Keratinocyte (primary cell): Measurements from ENCODE around the gene HECTD4. TPM values are rescaled to one million over a fixed set of nuclear protein-coding genes. Genes with fewer than 3 reads are reported as not detected.

Source experiments
- DNase-seq: peaks from one replicate; pipeline ENCODE4 v3.0.0-alpha.2; 2011; ENCODE audit warnings: low read depth, missing footprints, low spot score
- FAIRE-seq: peaks from 2 replicates; lab custom pipeline; 2011; peaks lifted over from hg19 to GRCh38; lab: Jason Lieb, UNC
- H2AFZ ChIP-seq: 2 replicates; pipeline ENCODE4 v1.6.0; 2012; ENCODE audit warnings: low read length, control low read depth, inconsistent platforms; ENCODE audit not compliant: control insufficient read depth
- H3K27ac ChIP-seq: 2 replicates; pipeline ENCODE4 v1.5.1; 2011; ENCODE audit warnings: low read length; ENCODE audit not compliant: control insufficient read depth, insufficient read depth
- H3K27me3 ChIP-seq: 3 replicates; pipeline ENCODE4 v1.6.0; 2011; ENCODE audit warnings: low read length; ENCODE audit not compliant: control insufficient read depth, insufficient read depth; ENCODE audit errors: extremely low read depth
- H3K36me3 ChIP-seq, 2 experiments: 2 replicates in 1 of 2; 3 replicates in 1 of 2; pipeline ENCODE4 v1.5.1; 2011; ENCODE audit warnings: low read length in 2 of 2, mild to moderate bottlenecking in 1 of 2; ENCODE audit not compliant: control insufficient read depth in 2 of 2, insufficient read depth in 2 of 2; ENCODE audit errors: extremely low read depth in 1 of 2
- H3K4me1 ChIP-seq: 3 replicates; pipeline ENCODE4 v1.5.1; 2011; ENCODE audit warnings: low read length; ENCODE audit not compliant: control insufficient read depth, insufficient read depth; ENCODE audit errors: extremely low read depth
- H3K4me2 ChIP-seq: 3 replicates; pipeline ENCODE4 v1.6.0; 2011; ENCODE audit warnings: low read depth, low read length; ENCODE audit not compliant: control insufficient read depth, insufficient read depth; ENCODE audit errors: extremely low read depth
- H3K4me3 ChIP-seq, 3 experiments: fragments of 200-600 bp in 1 of 3; sonication (generic) in 1 of 3; 2 replicates in 2 of 3; 3 replicates in 1 of 3; pipeline ENCODE4 v1.5.1; 2011 to 2016; ENCODE audit warnings: low read length in 3 of 3, mild to moderate bottlenecking in 3 of 3, control low read depth in 2 of 3, inconsistent platforms in 1 of 3, low read depth in 1 of 3, mixed read lengths in 1 of 3, mixed run types in 1 of 3, moderate library complexity in 1 of 3; ENCODE audit not compliant: control insufficient read depth in 2 of 3, insufficient read depth in 2 of 3; ENCODE audit errors: extremely low read depth in 1 of 3
- H3K79me2 ChIP-seq: 2 replicates; pipeline ENCODE4 v1.6.0; 2012; ENCODE audit warnings: low read length; ENCODE audit not compliant: control insufficient read depth, insufficient read depth
- H3K9ac ChIP-seq: 3 replicates; pipeline ENCODE4 v1.6.0; 2011; ENCODE audit warnings: low read length; ENCODE audit not compliant: control insufficient read depth, insufficient read depth; ENCODE audit errors: extremely low read depth
- H3K9me1 ChIP-seq: 3 replicates; pipeline ENCODE4 v1.6.0; 2011; ENCODE audit warnings: low read length; ENCODE audit not compliant: control insufficient read depth, insufficient read depth; ENCODE audit errors: extremely low read depth
- H3K9me3 ChIP-seq: 2 replicates; pipeline ENCODE4 v1.5.1; 2012; ENCODE audit warnings: low read depth, low read length; ENCODE audit not compliant: control insufficient read depth
- H4K20me1 ChIP-seq: 3 replicates; pipeline ENCODE4 v1.6.0; 2011; ENCODE audit warnings: low read length; ENCODE audit not compliant: control insufficient read depth, insufficient read depth; ENCODE audit errors: extremely low read depth
- EZH2 ChIP-seq: IDR thresholded peaks from one replicate; pipeline ENCODE4 v1.6.1; 2012; ENCODE audit warnings: inconsistent platforms, mild to moderate bottlenecking, low read length, moderate library complexity
- dilution Hi-C: fragments of 300-500 bp; cut with MboI; formaldehyde crosslinking; loops from one replicate; pipeline ENCODE4 v1.7.0; 2020; ENCODE audit warnings: low sequenced_read_pairs; ENCODE audit not compliant: extremely low pct_ligation_motif_present
- polyA plus RNA-seq, 5 experiments: library from polyadenylated mRNA; depleted of rRNA in 3 of 5; stranded (reverse) in 3 of 5; stranded (forward) in 1 of 5; unstranded in 1 of 5; fragments of >200 nt; gene quantifications; 1 replicate in 1 of 5; 2 replicates in 3 of 5; 3 replicates in 1 of 5; pipeline versions ENCODE4 v1.2.1 to v1.2.3, GENCODE V29; 2011 to 2012; ENCODE audit warnings: missing spikeins in 2 of 5, low read depth in 1 of 5, low replicate concordance in 1 of 5
- TF ChIP-seq, protein P1 (sequence below), 3 experiments: IDR thresholded peaks in 1 of 3; conservative IDR thresholded peaks in 1 of 3; optimal IDR thresholded peaks in 1 of 3; 2 replicates in 2 of 3; 3 replicates in 1 of 3; pipeline versions ENCODE3 to v1.5.1; 2011; ENCODE audit warnings: low read length in 3 of 3, mild to moderate bottlenecking in 3 of 3, moderate library complexity in 2 of 3, control low read depth in 1 of 3, inconsistent platforms in 1 of 3; ENCODE audit not compliant: insufficient read depth in 2 of 3; ENCODE audit errors: extremely low read depth in 1 of 3

The HECTD4 gene
- polyA plus RNA-seq, 1 donor (not counting 4 experiments of a cell fraction or from before 2014, with no cell fraction given), result 7.5 TPM

DNA sequence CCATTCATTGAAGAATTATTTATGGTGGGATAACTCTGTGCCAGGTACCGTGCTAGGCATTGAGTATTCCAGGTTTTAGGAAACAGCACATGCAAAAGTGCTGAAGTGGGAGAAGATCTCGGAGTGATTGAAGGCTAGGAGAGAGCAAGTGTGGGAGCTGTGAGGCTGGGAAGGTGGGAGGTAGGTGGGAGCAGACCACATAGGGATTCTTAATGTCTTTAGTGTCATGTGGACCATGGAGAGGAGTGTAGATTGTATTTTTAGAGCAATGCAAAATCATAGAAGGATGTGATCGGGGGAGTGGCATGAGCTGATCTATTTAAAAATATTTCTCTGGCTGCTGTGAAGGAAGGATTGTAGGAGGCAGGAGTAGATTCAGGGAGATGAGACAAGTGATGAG lies 41.9 kb upstream of the HECTD4 start:
- FAIRE-seq, result no peak
- peaks cover 94% of the 10 kb centered on the region for H3K79me2 ChIP-seq
- dilution Hi-C loops, result no loop called here
- peaks cover 0 to 4% of the 10 kb centered on the region in 2 experiments for H3K36me3 ChIP-seq
- DNase-seq, result no peak
- no peak overlapping the region for H2AFZ ChIP-seq
- H3K27me3 ChIP-seq, result no peaks in the 10 kb centered on the region
- H4K20me1 ChIP-seq, result peaks cover 5% of the 10 kb centered on the region
- no peak overlapping the region for H3K27ac ChIP-seq
- TF ChIP-seq EZH2, result no peak
- TF ChIP-seq, protein P1, sequence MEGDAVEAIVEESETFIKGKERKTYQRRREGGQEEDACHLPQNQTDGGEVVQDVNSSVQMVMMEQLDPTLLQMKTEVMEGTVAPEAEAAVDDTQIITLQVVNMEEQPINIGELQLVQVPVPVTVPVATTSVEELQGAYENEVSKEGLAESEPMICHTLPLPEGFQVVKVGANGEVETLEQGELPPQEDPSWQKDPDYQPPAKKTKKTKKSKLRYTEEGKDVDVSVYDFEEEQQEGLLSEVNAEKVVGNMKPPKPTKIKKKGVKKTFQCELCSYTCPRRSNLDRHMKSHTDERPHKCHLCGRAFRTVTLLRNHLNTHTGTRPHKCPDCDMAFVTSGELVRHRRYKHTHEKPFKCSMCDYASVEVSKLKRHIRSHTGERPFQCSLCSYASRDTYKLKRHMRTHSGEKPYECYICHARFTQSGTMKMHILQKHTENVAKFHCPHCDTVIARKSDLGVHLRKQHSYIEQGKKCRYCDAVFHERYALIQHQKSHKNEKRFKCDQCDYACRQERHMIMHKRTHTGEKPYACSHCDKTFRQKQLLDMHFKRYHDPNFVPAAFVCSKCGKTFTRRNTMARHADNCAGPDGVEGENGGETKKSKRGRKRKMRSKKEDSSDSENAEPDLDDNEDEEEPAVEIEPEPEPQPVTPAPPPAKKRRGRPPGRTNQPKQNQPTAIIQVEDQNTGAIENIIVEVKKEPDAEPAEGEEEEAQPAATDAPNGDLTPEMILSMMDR (optimal IDR thresholded peaks at IDR 0.05 in 1 of 3, IDR thresholded peaks at IDR 0.05 in 1 of 3, conservative IDR thresholded peaks at IDR 0.05 in 1 of 3; ENCODE audit: extremely low read depth in 1 of 3, insufficient read depth in 2 of 3, low read length in 3 of 3), result no peak
- no peak overlapping the region for H3K9ac ChIP-seq
- no peak overlapping the region for H3K4me2 ChIP-seq
- no peaks in the 10 kb centered on the region for H3K9me1 ChIP-seq
- no peak overlapping the region for H3K4me3 ChIP-seq
- no peaks in the 10 kb centered on the region for H3K9me3 ChIP-seq
- H3K4me1 ChIP-seq, result peaks cover 10% of the 10 kb centered on the region

DNA sequence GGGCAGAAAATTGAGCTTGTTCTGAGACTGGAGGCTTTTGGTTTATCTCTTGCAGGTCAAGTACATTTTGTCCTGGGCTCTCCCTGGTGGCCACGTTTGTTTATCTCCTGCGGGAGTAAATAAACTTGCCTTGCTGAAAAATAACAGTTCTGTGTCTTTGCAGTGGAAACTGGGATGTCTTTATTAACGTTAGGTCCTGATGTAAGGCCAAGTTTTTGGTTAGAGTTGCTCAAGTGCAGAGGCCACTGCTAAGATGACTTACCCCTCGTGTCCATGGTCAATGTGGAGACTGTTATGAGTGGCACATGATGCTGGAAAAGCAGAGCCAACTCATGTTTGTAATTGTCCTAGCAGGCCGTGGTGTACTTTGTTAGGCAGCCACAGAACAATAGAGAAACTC lies 40.3 kb upstream of the HECTD4 start:
- TF ChIP-seq, protein P1 (optimal IDR thresholded peaks at IDR 0.05 in 1 of 3, IDR thresholded peaks at IDR 0.05 in 1 of 3, conservative IDR thresholded peaks at IDR 0.05 in 1 of 3; ENCODE audit: extremely low read depth in 1 of 3, insufficient read depth in 2 of 3, low read length in 3 of 3), result no peak
- TF ChIP-seq EZH2, result no peak
- H3K4me1 ChIP-seq, result peaks cover 10% of the 10 kb centered on the region
- no peak for FAIRE-seq

More for the DNA sequence above, 40.3 kb upstream of the HECTD4 start:
- H3K4me3 ChIP-seq, result no peak overlapping the region
- peaks cover 0 to 4% of the 10 kb centered on the region in 2 experiments for H3K36me3 ChIP-seq
- peaks cover 82% of the 10 kb centered on the region for H3K79me2 ChIP-seq
- dilution Hi-C loops, result no loop called here
- H3K9me1 ChIP-seq, result no peaks in the 10 kb centered on the region
- H3K4me2 ChIP-seq, result no peak overlapping the region
- no peak overlapping the region for H3K27ac ChIP-seq
- H3K27me3 ChIP-seq, result no peaks in the 10 kb centered on the region
- no peaks in the 10 kb centered on the region for H3K9me3 ChIP-seq
- H2AFZ ChIP-seq, result no peak overlapping the region
- no peak overlapping the region for H3K9ac ChIP-seq
- H4K20me1 ChIP-seq, result peaks cover 5% of the 10 kb centered on the region
- DNase-seq, result no peak
